ENCODE results near the gene ZNRD2. TPM values are rescaled to one million over a fixed set of nuclear protein-coding genes. Genes with fewer than 3 reads are reported as not detected.
"Not testable (repeated sequence)": the region's sequence is repeated elsewhere in the genome, so short reads cannot be mapped to it uniquely, and the experiment has no call there.

The ZNRD2 gene
- total RNA-seq (2014; rRNA removed) (126 and 206 TPM in 2 replicates), Bru-seq, nascent RNA (percentile 92 among the genes with signal in this experiment), BruChase-seq, experiment 1, labeled RNA remaining after a 6-hour chase (percentile 95 among the genes with signal in this experiment), BruChase-seq, experiment 2, labeled RNA remaining after a 2-hour chase (percentile 91 among the genes with signal in this experiment)
- long read RNA-seq, transcript SSSCA1-206 (3 exons, 879 nt) = minor isoform, 6 of 111 reads
- long read RNA-seq, transcript SSSCA1-201 (4 exons, 698 nt) = major isoform, 43 of 111 reads
- long read RNA-seq, partial matches to known transcripts = 5 of 111 reads
- long read RNA-seq, other reads (novel, unspliced or antisense) = 57 of 111 reads

DNA sequence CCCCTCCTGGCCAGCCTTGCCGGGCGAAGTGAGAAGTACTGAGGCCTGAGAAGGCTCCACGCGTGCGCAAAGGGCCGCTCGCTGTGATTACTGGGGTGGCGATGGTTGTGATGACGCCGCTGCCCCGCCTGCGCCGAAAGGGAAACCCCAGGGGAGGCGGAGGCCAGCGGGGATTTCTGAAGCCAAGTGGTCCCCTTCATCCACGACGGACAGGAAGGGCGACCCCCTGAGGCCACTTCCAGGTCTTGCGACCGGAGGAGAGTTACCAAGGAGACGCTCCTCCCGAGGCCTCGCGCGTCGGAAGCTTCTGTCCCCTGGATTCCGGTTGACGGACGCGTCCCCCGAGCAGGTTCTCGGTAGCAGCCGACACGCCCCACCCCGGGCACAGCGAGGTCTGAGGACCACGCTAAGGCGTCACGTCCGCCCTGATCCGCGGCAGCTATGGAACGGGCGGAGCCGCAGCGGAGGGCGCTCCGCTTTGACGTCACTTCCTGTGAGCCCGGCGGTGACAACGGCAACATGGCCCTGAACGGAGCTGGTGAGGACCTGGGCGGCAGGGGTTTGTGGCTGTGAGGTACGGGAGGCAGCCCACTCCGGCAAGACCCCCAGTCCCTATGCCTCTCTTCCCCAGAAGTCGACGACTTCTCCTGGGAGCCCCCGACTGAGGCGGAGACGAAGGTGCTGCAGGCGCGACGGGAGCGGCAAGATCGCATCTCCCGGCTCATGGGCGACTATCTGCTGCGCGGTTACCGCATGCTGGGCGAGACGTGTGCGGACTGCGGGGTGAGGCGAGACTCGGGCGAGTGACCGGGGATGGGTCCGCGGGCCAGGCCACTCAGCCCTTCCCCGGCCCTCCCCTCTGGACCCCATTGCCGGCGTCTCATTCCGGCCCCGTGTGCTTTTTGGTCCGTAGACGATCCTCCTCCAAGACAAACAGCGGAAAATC is at the start of gene ZNRD2:
TSS of gene ZNRD2 (plus strand) at position 505 of the 946 bp plus-strand sequence. CDS start at position 520, 15 bp downstream.
- Histone ChIP-seq H3K36me3 (ENCODE audit: low read depth, low read length) (no peaks in the 10 kb centered on the region), H3K4me3 (ENCODE audit: low read length) (peak within 1 kb of the TSS; percentile 97), H3K9ac (ENCODE audit: low read length) (peak within 1 kb of the TSS; percentile 93), H3K9me3 (ENCODE audit: low read length) (no peaks in the 10 kb centered on the region), H3F3A (ENCODE audit: low read length, unreplicated experiment) (peaks cover 4% of the 10 kb centered on the region), H3K4me2 (ENCODE audit: low read length) (peak within 1 kb of the TSS; percentile 93), H2AFZ (ENCODE audit: low read length) (peak within 1 kb of the TSS; percentile 80), H4K20me1 (ENCODE audit: low read length) (no peaks in the 10 kb centered on the region), H3K9me2 (replicated peaks; ENCODE audit: low read length) (no peaks in the 10 kb centered on the region), H3K4me1 (ENCODE audit: insufficient read depth, low read length) (peaks cover 55% of the 10 kb centered on the region), H3K27me3 (ENCODE audit: low read length) (no peaks in the 10 kb centered on the region), H3K27ac (ENCODE audit: low read length) (peak within 1 kb of the TSS; percentile 86), H3K79me2 (ENCODE audit: low read length) (peaks cover 50% of the 10 kb centered on the region)
- no TSS peak for BruUV-seq (replicated peaks)
- no peak for TF ChIP-seq EZH2 (IDR thresholded peaks at IDR 0.05; ENCODE audit: low read length, unreplicated experiment)
- TF ChIP-seq EZH2phosphoT487 (IDR thresholded peaks at IDR 0.05; ENCODE audit: borderline replicate concordance, low read length) = no peak
- TF ChIP-seq CTCF (conservative IDR thresholded peaks at IDR 0.05; ENCODE audit: low read depth, low read length) = peak; percentile 78
- DNase-seq (peak; percentile 99), ATAC-seq (peak; percentile 67)
- intact Hi-C loops (cut with micrococcal nuclease) = loop anchor here (1.0 to 2.0 kb wide), 3 partner anchors 10 to 30 kb away; no protein-coding TSS in a partner anchor
- CTCF ChIA-PET = interaction anchor here (0.6 to 3.2 kb wide), 6 partner anchors 11 to 721 kb away, joined by 3 to 25 read pairs (median 5); partner anchors contain the start of gene TMEM151A
- POLR2A ChIA-PET (ENCODE audit: unreplicated experiment) = interaction anchor here (0.5 to 1.1 kb wide), 7 partner anchors 11 to 149 kb away, joined by 3 to 10 read pairs (median 4); no protein-coding TSS in a partner anchor

GRCh38 chr11:65521777-65522521 is 48.3 kb upstream of the ZNRD2 start:
- DNase-seq; H3K36me3 ChIP-seq (ENCODE audit: low read depth, low read length); H3K9me2 ChIP-seq (replicated peaks; ENCODE audit: low read length); intact Hi-C loops (cut with micrococcal nuclease); CTCF ChIA-PET; H2AFZ ChIP-seq (ENCODE audit: low read length); ATAC-seq; POLR2A ChIA-PET (ENCODE audit: unreplicated experiment); H3K4me3 ChIP-seq (ENCODE audit: low read length); H3F3A ChIP-seq (ENCODE audit: low read length, unreplicated experiment); H3K27me3 ChIP-seq (ENCODE audit: low read length); H3K9ac ChIP-seq (ENCODE audit: low read length); H3K4me2 ChIP-seq (ENCODE audit: low read length); H4K20me1 ChIP-seq (ENCODE audit: low read length); H3K9me3 ChIP-seq (ENCODE audit: low read length); BruUV-seq (replicated peaks); H3K27ac ChIP-seq (ENCODE audit: low read length): not testable (repeated sequence)
- Histone ChIP-seq H3K79me2 (ENCODE audit: low read length) (peaks cover 19% of the 10 kb centered on the region), H3K4me1 (ENCODE audit: insufficient read depth, low read length) (peaks cover 11% of the 10 kb centered on the region)

DNA sequence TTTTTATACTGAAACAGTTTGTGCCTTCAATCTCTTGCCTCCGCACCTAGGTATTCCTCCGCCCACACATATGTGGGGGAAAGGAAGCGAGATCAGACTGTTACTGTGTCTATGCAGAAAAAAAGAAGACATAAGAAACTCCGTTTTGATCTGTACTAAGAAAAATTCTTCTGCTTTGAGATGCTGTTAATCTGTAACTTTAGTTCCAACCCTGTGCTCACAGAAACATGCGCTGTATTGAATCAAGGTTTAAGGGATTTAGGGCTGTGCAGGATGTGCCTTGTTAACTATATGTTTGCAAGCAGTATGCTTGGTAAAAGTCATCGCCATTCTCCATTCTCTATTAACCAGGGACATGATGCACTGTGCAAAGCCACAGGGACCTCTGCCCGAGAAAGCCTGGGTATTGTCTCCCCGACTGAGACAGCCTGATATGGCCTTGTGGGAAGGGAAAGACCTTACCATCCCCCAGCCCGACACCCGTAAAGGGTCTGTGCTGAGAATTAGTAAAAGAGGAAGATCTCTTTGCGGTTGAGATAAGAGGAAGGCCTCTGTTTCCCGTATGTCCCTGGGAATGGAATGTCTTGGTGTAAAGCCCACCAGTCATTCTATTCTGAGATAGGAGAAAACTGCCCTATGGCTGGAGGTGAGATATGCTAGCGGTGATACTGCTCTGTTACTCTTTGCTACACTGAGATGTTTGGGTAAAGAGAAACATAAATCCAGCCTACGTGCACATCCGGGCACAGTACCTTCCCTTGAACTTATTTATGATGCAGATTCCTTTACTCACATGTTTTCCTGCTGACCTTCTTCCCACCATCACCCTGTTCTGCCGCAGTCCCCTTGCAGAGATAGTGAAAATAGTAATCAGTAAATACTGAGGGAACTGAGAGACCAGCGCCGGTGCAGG is 47.3 kb upstream of the ZNRD2 start:
- H3K27ac ChIP-seq (ENCODE audit: low read length); H3K9me3 ChIP-seq (ENCODE audit: low read length); H3K4me2 ChIP-seq (ENCODE audit: low read length); H3K4me3 ChIP-seq (ENCODE audit: low read length); H3K9ac ChIP-seq (ENCODE audit: low read length); ATAC-seq; H2AFZ ChIP-seq (ENCODE audit: low read length); H3F3A ChIP-seq (ENCODE audit: low read length, unreplicated experiment); DNase-seq; POLR2A ChIA-PET (ENCODE audit: unreplicated experiment); CTCF ChIA-PET; H4K20me1 ChIP-seq (ENCODE audit: low read length); intact Hi-C loops (cut with micrococcal nuclease); H3K9me2 ChIP-seq (replicated peaks; ENCODE audit: low read length); BruUV-seq (replicated peaks); H3K27me3 ChIP-seq (ENCODE audit: low read length): not testable (repeated sequence)
- H3K79me2 ChIP-seq (ENCODE audit: low read length) = peaks cover 21% of the 10 kb centered on the region
- H3K36me3 ChIP-seq (ENCODE audit: low read depth, low read length) = peaks cover 10% of the 10 kb centered on the region; the same call in 1 of the 2 replicates
- peaks cover 11% of the 10 kb centered on the region for H3K4me1 ChIP-seq (ENCODE audit: insufficient read depth, low read length)

GRCh38 chr11:65523631-65523968 is 46.7 kb upstream of the ZNRD2 start:
- Histone ChIP-seq H3K4me1 (ENCODE audit: insufficient read depth, low read length) (peaks cover 11% of the 10 kb centered on the region), H3K79me2 (ENCODE audit: low read length) (peaks cover 21% of the 10 kb centered on the region), H3K36me3 (ENCODE audit: low read depth, low read length) (peaks cover 10% of the 10 kb centered on the region; the same call in 1 of the 2 replicates)
- CTCF ChIA-PET; H4K20me1 ChIP-seq (ENCODE audit: low read length); H3K9ac ChIP-seq (ENCODE audit: low read length); BruUV-seq (replicated peaks); H3K27ac ChIP-seq (ENCODE audit: low read length); H3K9me2 ChIP-seq (replicated peaks; ENCODE audit: low read length); H3K4me3 ChIP-seq (ENCODE audit: low read length); H3K27me3 ChIP-seq (ENCODE audit: low read length); H3F3A ChIP-seq (ENCODE audit: low read length, unreplicated experiment); H2AFZ ChIP-seq (ENCODE audit: low read length); DNase-seq; ATAC-seq; POLR2A ChIA-PET (ENCODE audit: unreplicated experiment); H3K4me2 ChIP-seq (ENCODE audit: low read length); H3K9me3 ChIP-seq (ENCODE audit: low read length); intact Hi-C loops (cut with micrococcal nuclease): not testable (repeated sequence)
